ENCODE results near the gene VCL.

The VCL gene

DNA sequence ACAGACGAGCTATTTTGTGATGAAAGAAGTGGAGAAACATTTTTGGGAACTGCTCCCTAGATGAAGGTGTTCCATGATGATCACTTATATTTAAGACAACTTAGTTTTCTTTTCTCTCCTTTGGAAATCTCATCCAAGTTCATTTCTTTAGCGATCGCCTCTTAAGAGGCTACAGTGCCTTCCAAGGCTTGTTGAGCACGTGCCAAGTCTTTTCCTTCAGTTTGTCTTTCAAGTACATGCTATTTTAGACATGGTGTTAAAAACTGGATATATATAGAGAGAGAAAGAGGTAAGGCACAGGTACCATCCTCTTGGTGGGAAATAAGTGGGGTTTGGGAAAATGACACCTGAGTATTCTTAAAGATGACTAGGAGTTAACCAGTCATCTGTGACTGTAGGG, 155.8 kb downstream of the VCL start:
- TF ChIP-seq CTCF (IDR thresholded peaks at IDR 0.05; ENCODE audit: extremely low read depth, missing control alignments), result no peak
- DNase-seq (ENCODE audit: low spot score), result no peak

DNA sequence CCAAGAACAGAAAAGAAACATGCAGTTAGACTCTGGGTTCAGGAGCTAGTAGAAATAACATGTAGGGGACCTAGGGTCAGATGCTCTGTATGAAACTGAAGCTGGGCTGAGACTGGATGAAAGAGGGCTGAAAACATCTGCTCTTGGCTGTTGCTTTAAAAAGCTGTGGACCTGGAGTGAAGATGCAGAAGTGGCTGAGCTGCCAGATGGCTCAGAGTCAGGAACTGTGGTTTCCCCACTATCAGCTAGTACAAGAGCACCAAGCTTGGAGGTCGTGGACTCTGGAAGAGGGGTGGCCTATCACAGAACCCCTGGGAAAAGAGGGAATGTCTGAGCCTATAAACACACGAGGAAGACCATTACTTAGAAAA, 159.0 kb downstream of the VCL start:
- no peak for TF ChIP-seq CTCF (IDR thresholded peaks at IDR 0.05; ENCODE audit: extremely low read depth, missing control alignments)
- DNase-seq (ENCODE audit: low spot score), result no peak

DNA sequence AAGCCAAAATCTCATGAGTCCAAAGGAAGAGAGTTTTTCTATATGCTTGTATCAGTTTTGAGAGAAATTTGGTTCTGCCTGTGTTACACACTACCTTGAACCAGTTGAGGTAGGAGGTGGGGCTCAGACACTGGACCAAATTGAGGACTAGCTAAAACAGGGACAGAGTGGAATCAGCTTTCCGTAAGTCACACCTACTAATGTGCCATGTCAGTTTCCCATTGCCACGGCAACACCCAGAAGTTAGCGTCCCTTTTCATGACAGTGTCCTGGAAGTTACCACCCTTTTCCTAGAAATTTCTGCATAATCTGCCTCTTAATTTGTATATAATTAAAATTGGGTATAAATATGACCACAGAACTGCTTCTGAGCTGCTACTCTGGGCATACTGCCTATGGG, 162.1 kb downstream of the VCL start:
- no peak for TF ChIP-seq CTCF (IDR thresholded peaks at IDR 0.05; ENCODE audit: extremely low read depth, missing control alignments)

GRCh38 chr10:74163319-74164068, 165.6 kb downstream of the VCL start:
- TF ChIP-seq CTCF (IDR thresholded peaks at IDR 0.05; ENCODE audit: extremely low read depth, missing control alignments), result no peak
- no peak for DNase-seq (ENCODE audit: low spot score)

More for the DNA sequence above, 162.1 kb downstream of the VCL start:
- no peak for DNase-seq (ENCODE audit: low spot score)

DNA sequence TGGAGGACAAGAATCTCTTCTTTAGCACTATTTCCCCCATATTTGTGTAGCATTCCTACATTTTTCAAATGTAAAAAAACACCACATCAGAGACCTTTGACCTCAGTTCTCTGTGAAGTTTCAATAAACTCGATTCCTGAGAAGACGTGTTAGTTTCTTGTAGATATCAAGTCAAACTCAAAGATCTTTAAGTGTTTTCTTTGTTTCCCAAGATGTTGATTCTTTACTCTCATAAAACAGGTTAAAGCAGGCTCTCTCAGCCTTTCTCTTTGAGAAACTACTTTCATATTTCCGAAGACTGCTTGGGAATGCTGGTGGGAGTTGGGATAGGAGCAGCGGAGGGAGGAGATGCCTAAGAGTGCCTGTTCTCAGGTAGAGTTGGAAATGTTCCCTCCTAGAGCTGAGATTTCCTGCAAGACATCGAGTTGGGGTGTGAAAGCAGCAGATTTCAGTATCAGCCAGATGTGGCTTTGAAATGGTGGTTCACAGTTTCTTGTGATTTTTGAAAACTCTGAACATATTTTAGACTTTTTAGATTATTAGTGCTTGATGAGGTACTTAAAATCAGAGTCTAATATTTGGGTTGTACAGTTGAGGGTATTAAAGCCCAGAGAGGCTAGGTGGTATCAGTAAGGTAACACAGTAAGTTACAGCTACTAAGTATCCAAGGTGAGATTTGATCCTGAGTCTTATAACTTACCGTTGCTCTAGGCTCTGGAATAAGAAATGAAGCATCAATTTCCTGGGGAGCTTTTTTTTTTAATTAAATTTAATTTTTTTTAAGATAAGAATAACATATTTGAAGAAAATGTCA, 167.0 kb downstream of the VCL start:
- DNase-seq (ENCODE audit: low spot score), result no peak
- no peak for TF ChIP-seq CTCF (IDR thresholded peaks at IDR 0.05; ENCODE audit: extremely low read depth, missing control alignments)

GRCh38 chr10:74165530-74165901, 167.6 kb downstream of the VCL start:
- no peak for TF ChIP-seq CTCF (IDR thresholded peaks at IDR 0.05; ENCODE audit: extremely low read depth, missing control alignments)
- DNase-seq (ENCODE audit: low spot score), result no peak

DNA sequence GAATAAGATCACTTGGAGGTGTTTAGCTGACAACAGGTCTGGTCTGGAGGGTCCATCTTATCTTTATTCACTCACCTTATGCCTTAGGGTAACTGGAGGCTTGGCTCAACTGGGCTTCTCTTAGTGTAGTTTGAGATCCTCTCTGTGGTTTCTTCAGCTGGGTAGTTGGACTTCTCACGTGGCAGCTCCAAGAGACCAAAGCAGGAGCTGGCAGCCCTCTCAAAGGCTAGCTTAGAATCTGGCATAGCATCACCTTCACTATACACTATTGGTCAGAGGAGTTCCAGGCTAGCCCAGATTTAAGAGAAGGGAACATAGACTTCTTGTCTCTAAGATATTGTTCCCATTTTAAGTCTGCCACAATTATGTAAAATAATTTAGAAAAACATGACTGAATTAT, 169.5 kb downstream of the VCL start:
- TF ChIP-seq CTCF (IDR thresholded peaks at IDR 0.05; ENCODE audit: extremely low read depth, missing control alignments), result no peak
- DNase-seq (ENCODE audit: low spot score), result no peak
